Skeletal muscle cell (primary cell): ENCODE results near the gene GPR45.

Source experiments
- DNase-seq: peaks from one replicate; pipeline ENCODE4 v3.0.0-alpha.2; 2010; ENCODE audit warnings: low read depth
- H3K4me3 ChIP-seq: 2 replicates; pipeline ENCODE4 v1.5.1; 2011; ENCODE audit warnings: low read depth, mild to moderate bottlenecking, control low read depth, low read length, moderate library complexity

The GPR45 gene

GRCh38 chr2:105241443-105241842, at the start of gene GPR45:
GPR45 (plus strand) TSS chr2:105241743; CDS start chr2:105241859, 116 bp downstream.
- no peak for DNase-seq
- H3K4me3 ChIP-seq, result no peak within 1 kb of the TSS

GRCh38 chr2:105194022-105194675, 47.4 kb upstream of the GPR45 start:
- DNase-seq, result no peak
- H3K4me3 ChIP-seq, result no peak overlapping the region

- DNase-seq, result no peak
- no peak overlapping the region for H3K4me3 ChIP-seq
Measured at GRCh38 chr2:105196651-105197050, 44.9 kb upstream of the GPR45 start.

- H3K4me3 ChIP-seq, result no peak overlapping the region
- no peak for DNase-seq
Measured at GRCh38 chr2:105215586-105216192, 25.9 kb upstream of the GPR45 start.

GRCh38 chr2:105220604-105221003, 20.9 kb upstream of the GPR45 start:
- DNase-seq, result no peak

GRCh38 chr2:105224444-105224843, 17.1 kb upstream of the GPR45 start:
- H3K4me3 ChIP-seq, result no peak overlapping the region
- DNase-seq, result no peak

More at GRCh38 chr2:105220604-105221003, 20.9 kb upstream of the GPR45 start:
- H3K4me3 ChIP-seq, result no peak overlapping the region

GRCh38 chr2:105231232-105231619, 10.3 kb upstream of the GPR45 start:
- DNase-seq, result no peak

GRCh38 chr2:105235388-105236059, 6.0 kb upstream of the GPR45 start:
- peak; percentile 31 for DNase-seq
- H3K4me3 ChIP-seq, result no peak overlapping the region

More at GRCh38 chr2:105231232-105231619, 10.3 kb upstream of the GPR45 start:
- no peak overlapping the region for H3K4me3 ChIP-seq

GRCh38 chr2:105236060-105236424, 5.5 kb upstream of the GPR45 start:
- no peak for DNase-seq
- H3K4me3 ChIP-seq, result no peak overlapping the region

- DNase-seq, result no peak
- H3K4me3 ChIP-seq, result no peak overlapping the region
Measured at GRCh38 chr2:105237045-105237765, 4.3 kb upstream of the GPR45 start.

- no peak for DNase-seq
- H3K4me3 ChIP-seq, result no peak overlapping the region
Measured at GRCh38 chr2:105238664-105239240, 2.8 kb upstream of the GPR45 start.

- H3K4me3 ChIP-seq, result no peak overlapping the region
- peak; percentile 77 for DNase-seq
Measured at GRCh38 chr2:105239924-105240323, 1.6 kb upstream of the GPR45 start.

- no peak for DNase-seq
- H3K4me3 ChIP-seq, result no peak overlapping the region
Measured at GRCh38 chr2:105242286-105242993, 897 bp downstream of the GPR45 start.

- H3K4me3 ChIP-seq, result no peak overlapping the region
- no peak for DNase-seq
Measured at GRCh38 chr2:105243961-105244360, 2.4 kb downstream of the GPR45 start.

GRCh38 chr2:105244451-105244850, 2.9 kb downstream of the GPR45 start:
- no peak for DNase-seq
- no peak overlapping the region for H3K4me3 ChIP-seq

GRCh38 chr2:105248316-105249070, 7.0 kb downstream of the GPR45 start:
- H3K4me3 ChIP-seq, result no peak overlapping the region
- DNase-seq, result peak; percentile 23

- H3K4me3 ChIP-seq, result no peak overlapping the region
- DNase-seq, result no peak
Measured at GRCh38 chr2:105249181-105249580, 7.6 kb downstream of the GPR45 start.

- no peak overlapping the region for H3K4me3 ChIP-seq
- DNase-seq, result no peak
Measured at GRCh38 chr2:105249891-105250290, 8.3 kb downstream of the GPR45 start.
